Measurements from ENCODE around the gene ST8SIA6. TPM values are rescaled to one million over a fixed set of nuclear protein-coding genes. Genes with fewer than 3 reads are reported as not detected.

ST8SIA6 gene
- total and polyA plus RNA-seq, 10 of the 15 experiments (the other 5 are each of a cell fraction or from before 2014, with no cell fraction given) = 0.22 TPM; not detected in 9

DNA sequence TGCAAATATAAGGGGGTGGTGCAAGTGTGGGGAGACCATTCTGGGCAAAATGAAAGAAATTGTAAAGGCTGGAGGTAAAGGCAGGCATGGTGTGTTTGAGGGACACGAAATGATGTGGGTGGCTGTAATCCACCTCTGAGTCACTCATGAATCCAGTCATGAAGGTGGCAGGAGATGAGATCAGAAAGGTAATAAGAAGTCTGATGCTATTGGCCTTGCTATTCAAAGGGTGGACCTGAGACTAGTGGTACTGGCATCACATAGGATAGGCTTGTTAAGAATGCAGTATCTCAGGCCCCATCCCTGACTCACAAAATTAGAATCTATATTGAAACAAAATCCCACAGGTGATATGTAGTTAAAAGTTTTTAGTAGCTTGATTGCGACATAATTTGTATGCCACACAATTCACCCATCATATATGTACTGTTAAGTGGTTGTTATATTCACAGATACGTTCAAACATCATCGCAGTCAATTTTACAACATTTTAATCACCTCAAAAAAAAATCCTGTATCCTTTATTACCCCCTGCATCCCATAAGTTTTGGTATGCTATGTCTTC is 85.6 kb downstream of the ST8SIA6 start:
- no peaks in the 10 kb centered on the region for H3K36me3 ChIP-seq (ENCODE audit: control insufficient read depth in 2 of 2, insufficient read depth in 2 of 2, low read length in 1 of 2)
- no peaks in the 10 kb centered on the region for H4K20me1 ChIP-seq (ENCODE audit: control insufficient read depth, insufficient read depth)
- no peaks in the 10 kb centered on the region; a peak in 1 of 4 replicates for H3K27me3 ChIP-seq (replicated peaks in 1 of 2; ENCODE audit: control insufficient read depth in 2 of 2, insufficient read depth in 2 of 2, low read length in 1 of 2)
- FAIRE-seq = no peak
- H3K4me3 ChIP-seq = no peak overlapping the region
- no peak overlapping the region for H3K27ac ChIP-seq (ENCODE audit: control insufficient read depth, insufficient read depth)
- no peak for ATAC-seq
- no peak overlapping the region for H2AFZ ChIP-seq (ENCODE audit: control insufficient read depth, low read depth, low read length)
- ChIA-PET RAD21 (ENCODE audit: unreplicated experiment) (no interaction called here), CTCF (no interaction called here), POLR2A (no interaction called here), SMC1A (ENCODE audit: uncharacterized antibody, unreplicated experiment) (no interaction called here)
- H3K4me1 ChIP-seq (ENCODE audit: control insufficient read depth, insufficient read depth, low read length) = no peaks in the 10 kb centered on the region
- no peaks in the 10 kb centered on the region for H3K9me3 ChIP-seq (replicated peaks; ENCODE audit: control insufficient read depth, insufficient read depth, low read length)
- intact Hi-C loops (cut with micrococcal nuclease; ENCODE audit: unreplicated experiment) (no loop called here), in situ Hi-C loops (cut with MboI) (no loop called here)
- BruUV-seq (replicated peaks) = no TSS peak
- 36% methylated on average over 4 of the region's 4 CpGs for WGBS (ENCODE audit: insufficient coverage, insufficient replicate concordance, low lambda C conversion rate, missing lambda C conversion rate)
- no peak for DNase-seq (ENCODE audit: low read depth, low spot score)
- H3K4me2 ChIP-seq (ENCODE audit: control insufficient read depth, insufficient read depth) = no peak overlapping the region
- H3K79me2 ChIP-seq (ENCODE audit: control insufficient read depth, insufficient read depth, low read length) = no peaks in the 10 kb centered on the region
- no peak overlapping the region for H3K9ac ChIP-seq (ENCODE audit: control insufficient read depth, insufficient read depth, low read length)
- TF ChIP-seq BMI1 (IDR thresholded peaks at IDR 0.05; ENCODE audit: borderline replicate concordance) = no peak
- no peak for TF ChIP-seq BCL11A (IDR thresholded peaks at IDR 0.05; ENCODE audit: low read depth, low read length)
- no peak for TF ChIP-seq CBFB (IDR thresholded peaks at IDR 0.05; ENCODE audit: low read depth)
- no peak for TF ChIP-seq CBX3 (IDR thresholded peaks at IDR 0.05; ENCODE audit: borderline replicate concordance, low read depth)
- no peak for TF ChIP-seq LARP7 (IDR thresholded peaks at IDR 0.05)
- TF ChIP-seq EGR1 (IDR thresholded peaks at IDR 0.05; ENCODE audit: borderline replicate concordance in 1 of 2, low read depth in 2 of 2, low read length in 2 of 2) = no peak
- TF ChIP-seq BACH1 (IDR thresholded peaks at IDR 0.05; ENCODE audit: borderline replicate concordance) = no peak
- TF ChIP-seq CBX5 (IDR thresholded peaks at IDR 0.05; ENCODE audit: low read depth) = no peak
- TF ChIP-seq, protein P1, sequence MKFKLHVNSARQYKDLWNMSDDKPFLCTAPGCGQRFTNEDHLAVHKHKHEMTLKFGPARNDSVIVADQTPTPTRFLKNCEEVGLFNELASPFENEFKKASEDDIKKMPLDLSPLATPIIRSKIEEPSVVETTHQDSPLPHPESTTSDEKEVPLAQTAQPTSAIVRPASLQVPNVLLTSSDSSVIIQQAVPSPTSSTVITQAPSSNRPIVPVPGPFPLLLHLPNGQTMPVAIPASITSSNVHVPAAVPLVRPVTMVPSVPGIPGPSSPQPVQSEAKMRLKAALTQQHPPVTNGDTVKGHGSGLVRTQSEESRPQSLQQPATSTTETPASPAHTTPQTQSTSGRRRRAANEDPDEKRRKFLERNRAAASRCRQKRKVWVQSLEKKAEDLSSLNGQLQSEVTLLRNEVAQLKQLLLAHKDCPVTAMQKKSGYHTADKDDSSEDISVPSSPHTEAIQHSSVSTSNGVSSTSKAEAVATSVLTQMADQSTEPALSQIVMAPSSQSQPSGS (IDR thresholded peaks at IDR 0.05; ENCODE audit: low read length) = no peak
- TF ChIP-seq HDGF (IDR thresholded peaks at IDR 0.05) = no peak
- TF ChIP-seq SIN3A (IDR thresholded peaks at IDR 0.05; ENCODE audit: low read depth, low read length) = no peak
- TF ChIP-seq MEF2B (IDR thresholded peaks at IDR 0.05; ENCODE audit: partially characterized antibody, poor library complexity, severe bottlenecking) = no peak

Measured in GM12878 (cell line).